ENCODE measurements around the gene PYGM.

Gene PYGM

DNA sequence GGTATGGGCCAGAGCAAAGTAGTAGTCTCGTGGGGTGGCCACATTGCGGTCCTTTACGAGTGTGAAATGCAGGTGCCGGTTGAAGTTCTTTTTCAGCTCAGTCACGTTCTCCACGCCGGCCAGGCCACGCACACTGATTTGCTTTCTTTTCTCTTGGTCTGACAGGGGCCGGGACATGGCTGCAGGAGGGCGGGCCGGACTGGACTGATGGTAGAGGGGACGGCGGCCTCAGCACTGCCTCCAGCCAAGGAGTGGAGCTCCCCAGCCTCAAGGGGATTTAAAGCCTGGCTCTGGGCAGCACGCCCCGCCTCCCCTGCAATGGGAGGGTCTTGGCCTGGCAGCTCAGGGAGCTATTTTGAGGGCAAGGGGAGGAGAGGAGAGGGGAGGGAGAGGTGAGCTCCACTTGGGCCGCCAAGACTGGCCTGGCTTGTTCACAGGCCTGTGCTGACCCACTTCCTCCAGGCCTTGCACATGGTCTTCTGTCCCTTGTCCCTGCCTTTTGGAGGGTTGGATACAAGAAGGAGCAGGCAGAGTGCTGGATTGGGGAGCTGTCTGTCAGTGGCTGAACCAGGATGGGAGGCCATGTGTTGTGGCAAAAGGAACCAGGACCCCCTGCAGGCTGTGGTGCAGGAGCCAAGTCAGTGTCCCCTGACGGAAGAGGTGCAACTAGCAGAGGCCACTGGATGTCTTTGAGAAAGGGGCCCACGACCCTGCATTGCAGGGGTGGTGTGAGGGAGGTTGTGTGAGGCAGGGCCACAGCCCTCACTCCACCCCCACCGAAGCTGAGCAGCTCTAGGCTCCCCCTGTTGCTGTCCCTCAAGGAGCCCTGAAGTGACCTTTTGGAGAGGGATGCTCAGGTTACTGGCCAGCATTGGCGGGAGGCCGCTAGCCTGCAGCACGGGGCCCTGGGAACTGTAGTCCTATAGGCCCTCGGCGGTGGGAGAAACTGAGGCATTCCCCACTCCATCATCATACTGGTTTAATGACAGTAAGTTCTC, at the start of gene PYGM:
PYGM (minus strand) TSS at position 253 of the 998 bp plus-strand sequence; CDS start at position 177, 76 bp downstream.
- no peak for DNase-seq

DNA sequence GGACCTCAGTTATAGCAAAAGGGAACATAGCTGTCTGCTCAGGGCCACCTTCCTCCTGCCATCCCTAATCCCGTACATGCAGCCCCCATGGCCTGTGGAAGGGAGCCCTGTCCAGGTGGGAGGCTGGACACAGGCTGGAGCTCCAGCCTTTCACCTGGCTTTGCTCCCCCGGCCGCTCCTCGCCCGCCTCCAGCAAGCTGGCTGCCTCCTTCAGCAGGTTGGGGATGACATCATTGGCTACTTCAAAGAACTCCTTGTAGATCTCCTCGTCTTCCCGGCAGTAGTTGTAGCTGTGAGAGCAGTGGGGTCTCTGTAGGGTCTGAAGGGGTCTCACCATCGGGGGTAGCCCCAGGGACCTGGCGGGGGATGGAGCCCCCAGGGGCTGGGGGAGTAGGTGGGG, 45.7 kb upstream of the PYGM start:
- DNase-seq: no peak

DNA sequence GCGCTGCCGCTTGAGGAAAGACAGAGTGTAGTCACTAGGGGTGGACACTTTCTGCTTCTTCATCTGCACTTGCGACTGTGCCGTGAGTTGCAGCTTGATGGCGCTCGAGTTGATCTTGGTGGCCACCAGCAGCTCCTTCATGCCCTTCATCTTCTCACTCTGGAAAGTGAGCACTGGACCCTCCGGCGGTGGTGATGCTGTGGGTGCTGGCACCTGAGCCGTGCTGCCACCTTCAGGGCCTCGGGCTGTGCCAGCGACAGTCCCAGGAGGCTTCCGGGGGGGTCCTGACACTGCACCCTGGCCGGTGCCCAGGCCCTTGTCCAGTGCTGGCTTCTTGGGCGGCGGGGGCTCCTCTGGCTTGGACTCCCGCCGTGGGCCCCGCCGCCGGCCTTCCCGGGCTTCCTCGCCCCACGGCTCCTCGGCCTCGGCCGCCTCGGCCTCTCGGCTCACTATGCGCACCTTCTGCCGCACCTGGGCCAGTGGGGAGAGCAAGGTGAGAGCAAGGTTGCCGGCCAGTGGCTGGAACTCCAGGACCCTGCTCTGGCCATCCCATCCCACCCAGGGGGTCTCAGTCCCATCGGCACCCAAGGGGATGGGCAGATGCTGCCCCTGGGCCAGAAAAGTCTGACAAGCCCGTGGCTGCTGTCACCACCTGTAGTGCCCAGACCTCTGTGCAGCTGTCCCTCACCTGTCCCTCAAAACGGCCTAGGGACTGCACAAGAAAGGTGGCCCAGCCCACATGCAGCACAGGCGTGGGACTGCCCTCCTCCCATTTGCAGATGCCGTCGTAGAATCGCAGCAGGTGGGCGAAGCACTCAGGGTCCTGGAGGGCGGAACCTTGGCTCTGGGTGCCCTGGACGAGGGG, 44.8 kb upstream of the PYGM start:
- no peak for DNase-seq

DNA sequence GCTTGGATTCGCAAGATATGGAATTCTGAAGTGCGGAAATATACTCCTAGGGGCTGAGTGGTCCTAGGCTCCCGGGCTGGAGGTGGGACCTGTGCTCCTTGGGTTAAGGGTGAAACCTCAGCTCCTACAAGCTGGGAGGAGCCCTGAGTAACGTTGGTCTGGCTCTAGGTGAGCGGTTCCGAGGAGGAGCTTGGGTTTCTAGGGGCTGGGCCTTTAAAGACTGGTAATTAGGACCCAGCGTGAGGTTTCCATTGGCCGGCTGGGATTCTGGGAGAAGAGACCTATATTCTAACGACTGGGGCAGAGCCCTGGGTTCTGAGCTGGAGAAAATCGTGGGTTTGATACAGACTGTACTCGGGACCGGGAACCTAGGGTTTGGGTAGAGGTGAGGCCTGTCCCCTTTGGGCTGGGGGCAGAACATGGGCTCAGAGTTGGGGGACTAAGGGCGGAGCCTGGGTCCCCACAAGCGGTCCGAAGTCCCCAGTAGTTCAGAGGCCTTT, 44.1 kb upstream of the PYGM start:
- DNase-seq: no peak

DNA sequence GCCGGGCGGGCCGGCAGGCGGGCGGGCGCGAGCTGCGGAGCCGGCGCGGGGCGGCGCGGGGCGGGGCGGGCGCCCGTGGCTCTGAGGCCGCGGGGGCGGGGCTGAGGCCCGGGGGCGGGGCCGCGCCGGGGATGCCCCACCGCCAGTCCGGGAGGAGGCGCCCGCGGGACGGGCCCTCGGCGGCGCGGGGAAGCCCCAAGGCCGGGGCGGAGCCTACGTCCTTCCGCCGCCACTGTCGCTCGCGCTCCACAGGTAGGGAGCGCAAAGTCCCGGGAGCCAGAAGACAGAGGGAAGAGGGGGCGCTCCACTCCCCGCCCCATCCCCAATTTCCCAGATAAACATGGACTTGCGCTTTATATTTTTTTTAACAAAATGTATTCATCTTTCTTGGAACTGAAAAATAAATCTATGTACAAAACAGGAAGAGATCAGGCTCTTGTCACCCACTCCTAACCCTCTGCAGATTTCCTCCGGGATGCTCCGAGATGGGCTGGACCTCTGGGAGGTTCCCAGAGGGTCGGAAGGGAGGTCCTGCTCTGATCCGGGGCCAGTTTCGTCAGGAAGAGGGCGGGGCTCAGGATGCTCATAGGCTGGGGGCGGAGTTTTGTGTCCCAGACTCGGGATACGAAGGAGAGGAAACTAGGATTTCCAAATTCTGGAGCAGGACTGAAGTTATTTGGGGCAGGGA, 43.5 kb upstream of the PYGM start, which contains the start of gene MAP4K2:
MAP4K2 (minus strand) TSS at position 57 of the 688 bp plus-strand sequence. CDS start 65 bp downstream, outside the sequence.
- DNase-seq: peak; percentile 64

DNA sequence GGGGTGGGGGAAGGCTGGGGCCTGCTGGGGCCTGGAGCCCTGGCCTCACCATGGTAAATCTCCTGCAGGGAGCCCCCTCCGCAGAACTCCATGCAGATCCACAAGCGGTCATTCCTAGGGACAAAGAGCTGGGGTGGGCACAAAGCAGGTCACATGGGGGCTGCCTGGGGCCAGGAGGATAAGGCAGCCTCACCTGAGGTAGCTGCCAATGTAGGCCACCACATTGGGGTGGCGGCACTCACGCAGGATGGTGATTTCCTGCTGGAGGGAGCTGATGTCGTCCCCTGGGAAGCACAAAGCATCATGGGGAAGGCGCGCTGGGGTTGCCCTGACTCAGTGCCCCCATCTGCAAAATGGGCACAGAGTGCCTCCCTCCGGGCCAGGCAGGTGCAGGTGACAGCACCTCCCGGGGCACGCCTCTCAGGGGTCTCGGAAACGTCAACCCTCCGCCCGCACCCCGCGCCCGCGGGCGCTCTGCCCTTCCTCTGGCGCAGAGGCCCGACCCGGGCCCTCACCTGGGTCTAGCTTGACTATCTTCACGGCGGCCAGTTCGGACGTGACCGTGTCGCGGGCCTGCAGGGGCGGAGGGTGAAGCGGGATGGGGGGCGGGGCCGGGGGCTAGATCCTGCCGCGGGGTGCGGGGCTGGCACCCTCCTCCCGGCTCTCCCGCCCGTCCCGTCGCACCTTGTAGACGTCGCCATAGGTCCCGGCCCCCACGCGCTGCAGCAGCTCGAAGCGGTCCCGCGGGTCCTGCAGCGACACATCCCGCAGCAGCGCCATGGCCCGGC, 42.8 kb upstream of the PYGM start:
- DNase-seq: no peak

DNA sequence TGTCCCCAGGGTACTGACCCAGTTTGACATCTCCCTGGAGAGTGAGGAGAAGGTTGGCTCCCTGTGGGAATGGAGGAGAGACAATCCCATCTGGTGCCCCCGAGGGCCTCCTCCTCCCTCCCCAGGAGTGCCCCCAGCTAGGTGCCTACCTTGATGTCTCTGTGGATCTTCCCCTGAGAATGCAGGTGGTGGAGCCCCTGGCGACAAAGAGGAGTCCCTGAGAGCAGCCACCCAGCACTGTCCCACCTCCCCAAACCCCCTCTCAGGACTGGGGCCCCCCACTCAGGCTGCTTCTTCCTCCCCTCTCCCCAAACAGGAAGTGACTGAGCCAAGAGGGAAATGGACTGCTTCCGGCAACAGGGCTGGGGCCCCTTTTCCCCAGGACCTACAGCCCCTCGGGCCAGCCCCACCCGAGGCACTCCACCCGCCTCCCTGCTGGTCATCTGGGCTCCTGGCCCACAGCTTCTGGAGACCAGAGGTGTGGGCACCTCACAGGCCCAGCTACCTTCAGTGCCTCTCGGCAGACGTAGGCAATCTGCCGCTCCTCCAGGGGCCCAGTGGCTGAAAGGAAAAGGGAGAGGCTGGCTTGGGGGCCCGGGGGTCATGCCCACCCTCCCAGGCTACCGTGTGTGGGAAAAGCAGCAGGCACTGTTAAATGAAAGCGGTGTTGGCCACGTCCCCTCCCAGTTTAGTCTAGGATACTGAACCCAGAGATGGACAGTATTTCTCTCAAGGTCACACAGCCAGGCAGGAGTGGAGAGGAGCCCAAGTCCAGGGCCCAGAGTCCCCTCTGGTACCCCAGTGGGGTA, 42.0 kb upstream of the PYGM start:
- no peak for DNase-seq

DNA sequence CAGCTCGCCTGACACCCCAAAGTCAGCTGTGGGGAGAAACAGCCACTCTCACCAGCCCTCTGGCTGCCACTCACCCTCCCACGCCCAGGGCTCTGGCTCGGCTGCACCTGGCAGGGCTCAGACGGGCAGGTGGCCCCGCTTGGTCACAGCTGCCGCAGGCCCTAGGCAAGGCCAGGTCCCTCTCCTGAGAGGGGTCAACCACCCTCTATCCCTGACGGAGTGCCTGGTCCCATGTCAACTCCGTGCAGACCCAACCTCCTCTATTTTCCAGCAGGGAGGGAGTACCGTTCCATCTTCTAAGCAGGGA, 41.3 kb upstream of the PYGM start:
- no peak for DNase-seq

DNA sequence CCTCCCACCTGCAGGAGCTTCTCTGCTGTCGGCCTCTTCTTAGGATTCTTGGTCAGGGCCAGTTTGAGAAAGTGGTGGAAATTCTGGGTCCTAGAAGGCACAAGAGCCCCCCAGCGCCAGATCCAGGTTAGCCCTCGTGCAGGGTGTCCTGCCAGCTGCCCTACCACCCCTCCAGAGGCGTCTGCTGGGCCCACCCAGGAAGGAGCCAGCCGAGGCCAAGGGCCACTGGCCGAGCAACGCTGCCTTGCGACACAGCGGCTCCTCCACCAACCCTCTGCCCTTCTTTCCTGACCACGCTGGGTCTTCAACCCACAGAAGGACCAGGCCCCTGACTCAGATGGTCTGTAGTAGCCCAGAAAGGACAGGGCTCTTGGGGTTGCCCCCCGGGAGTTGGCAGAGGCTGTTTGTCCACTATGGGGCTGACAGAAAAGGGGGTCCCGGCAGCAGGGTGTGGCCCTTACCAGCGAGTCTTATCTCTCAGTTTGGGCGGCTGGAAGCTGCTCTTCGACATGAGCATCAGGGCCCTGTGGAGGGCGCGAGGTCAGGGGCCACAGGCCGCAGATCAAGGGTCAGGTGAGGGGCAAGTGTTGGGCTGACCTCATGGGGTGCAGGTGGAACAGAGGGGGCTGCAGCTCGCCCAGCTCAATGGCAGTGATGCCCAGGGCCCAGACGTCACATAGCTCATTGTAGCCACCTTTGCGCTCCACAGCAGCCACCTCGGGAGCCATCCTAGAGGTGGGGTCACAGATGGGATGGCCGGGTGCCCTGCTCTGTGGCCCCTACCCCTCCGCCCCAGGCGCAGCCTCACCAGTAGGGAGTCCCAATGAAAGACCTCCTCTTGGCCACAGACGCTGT, 40.8 kb upstream of the PYGM start:
- DNase-seq: no peak

DNA sequence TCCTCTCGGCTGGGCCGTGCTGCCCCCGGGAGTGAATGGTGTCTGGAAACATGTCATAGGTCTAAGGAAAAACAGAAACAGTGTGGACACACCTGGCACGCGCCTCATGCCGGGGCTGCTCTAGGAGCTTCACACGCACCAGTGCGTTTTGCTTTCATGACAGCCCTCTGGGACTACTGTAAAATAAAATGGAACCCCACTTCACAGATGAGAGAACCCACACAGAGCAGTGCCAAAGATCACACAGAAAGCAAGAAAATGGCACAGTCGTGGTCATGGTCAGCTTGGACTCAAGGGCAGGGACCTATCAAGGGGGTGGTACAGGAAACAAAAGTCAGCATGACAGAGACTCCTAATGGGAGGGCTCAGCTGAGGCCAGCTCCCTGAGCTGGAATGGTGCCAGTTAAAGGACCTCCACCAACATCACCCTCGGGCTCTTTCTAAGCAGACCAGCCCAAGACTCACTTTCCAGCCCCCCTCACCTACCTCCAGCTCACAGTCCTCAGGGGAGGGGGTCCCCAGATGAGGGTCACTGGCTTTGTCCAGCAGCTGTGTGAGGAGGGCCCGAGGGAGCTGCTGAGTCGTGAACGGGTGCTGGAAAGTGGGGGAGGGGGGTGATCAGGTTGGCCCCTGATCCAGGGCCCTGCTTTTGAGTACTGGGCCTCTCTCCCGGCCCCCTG, 40.0 kb upstream of the PYGM start:
- no peak for DNase-seq

DNA sequence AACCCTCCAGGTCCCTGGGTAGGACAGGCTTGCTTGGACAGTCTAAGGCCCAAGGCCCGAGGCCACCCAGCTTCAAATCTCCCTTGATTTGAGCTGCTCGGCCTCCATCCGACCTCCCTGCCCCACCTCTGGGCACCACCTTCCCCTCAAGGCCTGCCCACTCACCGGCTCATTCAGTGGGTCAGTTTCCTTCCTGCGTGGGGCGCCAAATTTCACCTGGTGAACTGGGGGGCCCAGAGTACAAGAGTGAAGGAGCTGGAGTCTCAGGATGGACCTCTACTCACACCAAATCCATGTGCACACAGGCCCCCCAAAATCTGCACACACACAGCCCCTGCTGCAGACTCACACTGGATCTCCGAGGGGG, 39.5 kb upstream of the PYGM start:
- no peak for DNase-seq

DNA sequence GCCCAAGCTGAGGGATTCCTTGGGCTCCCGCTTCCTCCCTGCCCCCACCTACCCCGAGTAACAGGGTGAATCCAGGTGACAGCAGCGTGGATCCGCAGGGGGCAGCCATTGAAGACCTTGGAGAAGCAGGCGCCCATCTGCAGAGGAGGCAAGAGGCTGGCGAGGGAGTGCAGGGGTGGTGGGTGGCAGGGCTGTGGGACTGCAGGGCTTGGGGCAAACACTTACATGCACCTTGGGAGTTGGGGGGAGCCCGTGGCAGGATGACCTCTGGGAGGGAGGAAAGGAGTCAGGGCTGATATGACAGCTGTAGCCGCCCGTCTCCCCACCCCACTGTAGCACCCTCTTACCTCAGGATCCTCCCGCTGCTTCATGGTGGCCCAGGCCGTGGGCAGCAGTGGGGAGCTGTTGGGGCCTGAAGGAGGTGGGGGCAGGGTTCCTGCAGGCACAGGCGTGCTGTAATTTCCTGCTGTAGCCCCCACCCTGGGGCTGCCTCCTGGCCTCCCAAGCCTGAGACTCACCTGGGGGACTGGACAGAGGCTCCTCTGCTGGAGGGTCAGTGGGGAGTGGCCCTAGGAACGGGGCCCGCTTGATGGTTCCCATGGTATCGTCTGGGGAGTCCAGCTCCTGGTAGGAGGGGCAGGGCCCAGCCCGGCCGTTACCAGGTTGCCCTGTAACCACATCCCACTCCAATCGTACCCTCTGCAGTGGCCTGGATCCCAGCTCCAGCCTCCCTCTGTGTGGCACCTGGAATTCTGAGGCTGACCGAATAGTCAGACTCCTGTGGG, 37.2 kb upstream of the PYGM start:
- no peak for DNase-seq

DNA sequence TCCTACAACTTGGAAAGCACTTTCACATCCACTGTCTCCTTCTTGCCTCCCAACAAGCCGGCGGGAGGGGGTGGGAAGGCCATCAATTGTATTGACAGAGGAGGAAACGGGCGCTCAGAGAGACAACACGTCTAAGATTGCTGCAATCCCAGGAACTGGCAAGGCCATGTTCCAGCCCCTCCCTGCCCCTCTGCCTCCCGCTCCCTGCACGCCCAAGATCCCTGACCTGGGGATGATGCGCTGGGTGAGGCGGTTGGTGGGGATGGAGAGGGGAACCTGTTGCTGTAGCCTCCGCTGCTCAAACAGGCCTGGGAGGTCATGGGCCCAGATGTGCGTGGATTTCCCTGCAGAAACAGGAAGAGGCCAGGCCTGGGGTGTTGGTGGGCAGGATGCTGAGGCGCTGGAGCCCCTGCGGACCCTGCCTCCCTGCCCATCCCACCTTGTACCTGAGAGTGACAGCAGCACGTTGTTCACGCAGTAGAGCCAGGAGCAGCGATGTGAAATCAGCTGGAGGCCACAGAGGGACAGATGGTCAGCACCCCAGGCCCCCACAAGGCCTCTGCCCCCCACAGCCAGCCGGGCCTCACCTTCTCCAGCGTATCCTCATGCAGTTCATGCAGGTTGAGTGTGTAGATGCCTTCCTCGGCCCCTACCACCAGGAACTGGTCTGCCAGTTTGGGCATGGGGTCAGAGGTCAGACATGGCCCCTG, 36.4 kb upstream of the PYGM start:
- DNase-seq: no peak

DNA sequence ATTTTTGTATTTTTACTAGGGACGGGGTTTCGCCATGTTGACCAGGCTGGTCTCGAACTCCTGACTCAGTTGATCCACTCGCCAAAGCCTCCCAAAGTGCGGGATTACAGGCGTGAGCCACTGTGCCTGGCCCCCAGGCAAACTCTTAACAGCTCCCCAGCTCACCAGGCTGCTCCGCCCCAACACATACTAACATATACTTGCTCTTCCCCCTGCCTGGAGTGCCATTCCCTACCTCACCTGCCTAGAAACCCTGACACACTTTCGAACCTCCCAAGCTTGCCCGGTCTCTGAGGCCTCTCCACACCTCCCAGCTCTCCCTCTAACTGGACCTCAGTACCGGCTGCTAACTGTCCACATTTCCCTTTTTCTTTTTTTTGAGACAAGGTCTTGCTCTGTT, 34.8 kb upstream of the PYGM start:
- no peak for DNase-seq

DNA sequence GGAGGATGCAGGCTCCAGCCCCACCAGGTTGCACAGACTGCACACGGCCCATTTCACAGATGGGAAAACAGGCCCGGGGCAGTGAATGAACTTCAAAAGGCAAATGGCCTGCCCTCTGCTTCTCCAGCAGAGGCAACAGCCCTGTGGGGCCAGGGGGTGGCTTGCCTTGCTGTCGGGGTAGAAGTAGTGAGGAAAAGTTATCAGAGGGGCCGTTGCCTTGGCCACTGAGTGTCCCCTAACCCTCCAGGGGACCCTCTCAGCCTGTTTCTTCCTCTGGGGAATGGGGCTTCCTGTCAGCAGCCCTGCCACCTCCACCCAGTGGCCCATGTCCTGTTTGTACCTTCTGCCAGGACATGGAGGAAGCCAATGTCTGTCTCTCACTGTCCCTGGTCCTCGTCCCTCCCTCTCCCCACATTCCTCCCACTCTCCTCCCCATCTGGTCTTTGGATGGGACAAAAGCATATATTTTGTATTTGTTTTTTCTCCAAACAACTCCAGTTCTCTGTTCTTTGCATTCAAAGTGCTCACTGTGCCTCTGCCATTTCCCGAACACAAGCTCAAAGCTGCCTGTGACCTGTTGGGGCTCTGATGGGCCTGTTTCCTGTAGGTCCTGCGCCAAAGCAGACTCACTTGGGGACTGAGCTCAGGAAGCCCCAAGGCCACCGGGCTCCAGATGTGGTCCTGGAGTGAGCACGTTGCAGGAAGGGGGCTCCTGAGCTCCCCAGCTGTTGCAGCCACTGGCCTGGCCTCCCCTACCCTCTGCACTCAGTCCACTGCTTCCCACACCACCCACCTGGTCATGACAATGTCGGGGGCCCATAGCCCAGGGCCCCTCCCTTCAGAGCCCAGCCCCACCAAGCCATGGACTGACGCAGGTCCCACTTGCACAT, 33.7 kb upstream of the PYGM start:
- no peak for DNase-seq

DNA sequence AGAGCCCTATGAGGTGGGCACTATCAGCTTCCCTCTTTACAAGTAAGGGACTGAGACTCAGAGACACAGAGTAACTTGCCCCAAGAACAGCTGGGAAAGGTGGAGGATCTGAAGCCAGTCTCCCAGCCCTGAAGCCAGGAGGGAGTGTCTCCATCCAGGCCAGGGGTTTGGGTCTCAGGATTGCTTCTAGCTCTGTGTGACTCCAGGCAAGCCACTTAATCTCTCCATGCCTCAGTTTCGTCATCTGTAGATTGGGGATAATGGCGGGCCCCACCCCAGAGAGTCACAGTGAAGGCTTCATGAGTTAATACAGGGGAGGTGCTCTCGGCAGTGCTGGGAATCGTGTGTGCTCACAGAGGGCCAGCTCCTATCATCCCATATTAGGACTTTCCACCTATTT, 32.7 kb upstream of the PYGM start:
- DNase-seq: no peak

DNA sequence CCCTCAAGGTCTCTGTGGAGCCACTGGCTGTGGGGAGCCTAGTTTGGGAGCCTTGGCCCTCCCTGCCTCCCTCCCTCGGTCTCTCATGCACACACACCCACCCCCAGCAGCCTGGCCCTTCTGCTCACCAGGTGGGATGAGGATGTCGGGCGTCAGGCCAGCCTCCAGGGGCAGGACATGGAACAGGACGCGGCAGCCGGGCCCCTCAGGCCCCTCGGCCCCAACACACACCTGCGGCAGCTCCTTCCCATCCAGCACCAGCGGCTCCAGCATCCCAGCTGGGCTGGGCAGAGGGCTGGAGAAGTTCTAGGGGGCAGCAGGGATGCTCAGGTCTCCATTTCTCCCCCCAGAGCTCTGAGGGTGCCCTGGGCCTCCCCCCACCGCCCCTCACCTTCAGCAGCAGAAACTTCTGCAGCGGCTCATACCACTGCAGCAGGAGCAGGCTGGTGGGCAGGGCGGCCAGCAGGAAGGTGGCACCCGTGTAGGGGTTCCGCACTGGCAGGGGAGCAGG, 32.1 kb upstream of the PYGM start:
- DNase-seq: no peak
